H1 (cell line): ENCODE results near the gene MLYCD. TPM values are rescaled to one million over a fixed set of nuclear protein-coding genes. Genes with fewer than 3 reads are reported as not detected.

ENCODE experiments used
- CTCF ChIA-PET: fragments of 300-600 bp; sonication (Branson Sonifier 250); formaldehyde crosslinking; loops from one replicate; lab custom pipeline; 2021; ENCODE audit not compliant: partially characterized antibody; lab: Charles Lee
- POLR2A ChIA-PET: fragments of 300-600 bp; sonication (Branson Sonifier 250); formaldehyde crosslinking; loops from one replicate; lab custom pipeline; 2021; ENCODE audit warnings: inconsistent platforms; ENCODE audit not compliant: partially characterized antibody; lab: Charles Lee
- DNase-seq, 2 experiments: peaks; one replicate each; pipeline versions ENCODE4 v3.0.0 to v3.0.0-alpha.2; 2010 to 2022; ENCODE audit warnings: low spot score in 2 of 2, low read depth in 1 of 2, mixed read lengths in 1 of 2
- FAIRE-seq: peaks from 2 replicates; lab custom pipeline; 2011; peaks lifted over from hg19 to GRCh38; lab: Jason Lieb, UNC
- H2AFZ ChIP-seq: 2 replicates; pipeline ENCODE4 v1.8.1; 2012; ENCODE audit warnings: low read length, inconsistent platforms
- H2AK5ac ChIP-seq: 2 replicates; pipeline ENCODE4 v1.6.1; 2013; ENCODE audit warnings: low read depth, low read length
- H2BK120ac ChIP-seq: replicated peaks from 2 replicates; pipeline ENCODE3; 2013; ENCODE audit warnings: low read depth, low read length, inconsistent platforms
- H2BK12ac ChIP-seq: 2 replicates; pipeline ENCODE4 v1.6.1; 2013; ENCODE audit warnings: low read depth, low read length
- H2BK15ac ChIP-seq: 2 replicates; pipeline ENCODE4 v1.6.1; 2013; ENCODE audit warnings: low read length
- H2BK20ac ChIP-seq: 2 replicates; pipeline ENCODE4 v1.6.1; 2013; ENCODE audit warnings: low read length
- H2BK5ac ChIP-seq: 2 replicates; pipeline ENCODE4 v1.6.1; 2013; ENCODE audit warnings: low read depth, low read length
- H3K14ac ChIP-seq: 2 replicates; pipeline ENCODE4 v1.6.1; 2013; ENCODE audit warnings: inconsistent platforms; ENCODE audit not compliant: insufficient read length
- H3K18ac ChIP-seq: 2 replicates; pipeline ENCODE4 v1.6.1; 2013; ENCODE audit warnings: low read length; ENCODE audit errors: extremely low read depth
- H3K23ac ChIP-seq: 2 replicates; pipeline ENCODE4 v1.6.1; 2013; ENCODE audit warnings: inconsistent platforms; ENCODE audit not compliant: insufficient read length
- H3K23me2 ChIP-seq: 2 replicates; pipeline ENCODE4 v1.6.1; 2013; ENCODE audit warnings: low read depth, low read length
- H3K27ac ChIP-seq: 2 replicates; pipeline ENCODE4 v1.6.1; 2011; ENCODE audit warnings: low read depth, low read length, inconsistent platforms
- H3K27me3 ChIP-seq, 4 experiments: replicated peaks in 1 of 4; 1 replicate in 1 of 4; 2 replicates in 3 of 4; pipeline versions ENCODE4 v1.6.1 to v1.8.1; 2011 to 2013; ENCODE audit warnings: low read length in 3 of 4, mild to moderate bottlenecking in 3 of 4, inconsistent platforms in 2 of 4, mixed read lengths in 2 of 4, moderate library complexity in 1 of 4; ENCODE audit not compliant: control insufficient read depth in 3 of 4, insufficient read depth in 3 of 4; ENCODE audit errors: extremely low read depth in 1 of 4
- H3K36me3 ChIP-seq, 4 experiments: 2 replicates each; pipeline versions ENCODE4 v1.6.1 to v1.8.1; 2011 to 2013; ENCODE audit warnings: mild to moderate bottlenecking in 4 of 4, low read length in 3 of 4, moderate library complexity in 2 of 4, control low read depth in 1 of 4, inconsistent platforms in 1 of 4; ENCODE audit not compliant: insufficient read depth in 4 of 4, control insufficient read depth in 2 of 4
- H3K4ac ChIP-seq: replicated peaks from 2 replicates; pipeline ENCODE3; 2013; ENCODE audit warnings: low read length, low read depth, mixed read lengths, inconsistent platforms; ENCODE audit not compliant: insufficient read length
- H3K4me1 ChIP-seq, 4 experiments: replicated peaks in 1 of 4; 1 replicate in 1 of 4; 2 replicates in 3 of 4; pipeline versions ENCODE4 v1.6.1 to v1.8.1; 2011 to 2013; ENCODE audit warnings: low read length in 3 of 4, inconsistent platforms in 2 of 4, mixed read lengths in 1 of 4; ENCODE audit not compliant: insufficient read depth in 4 of 4, control insufficient read depth in 3 of 4
- H3K4me2 ChIP-seq, 2 experiments: 2 replicates each; pipeline versions ENCODE4 v1.6.1 to v1.8.1; 2011 to 2013; ENCODE audit warnings: low read depth in 2 of 2, low read length in 2 of 2, control low read depth in 1 of 2, inconsistent platforms in 1 of 2, mild to moderate bottlenecking in 1 of 2; ENCODE audit not compliant: insufficient read depth in 1 of 2
- H3K4me3 ChIP-seq, 4 experiments: fragments of 200-600, 300-600 bp in 1 of 4; sonication (generic), shearing (Covaris generic), sonication (Bioruptor Twin) in 1 of 4; 2 replicates each; pipeline versions ENCODE4 v1.5.1 to v1.8.1; 2011 to 2016; ENCODE audit warnings: low read length in 4 of 4, low read depth in 3 of 4, control low read depth in 2 of 4, inconsistent platforms in 2 of 4, mild to moderate bottlenecking in 2 of 4, mixed read lengths in 1 of 4, moderate library complexity in 1 of 4; ENCODE audit not compliant: insufficient read depth in 2 of 4; ENCODE audit errors: extremely low read depth in 1 of 4
- H3K56ac ChIP-seq: replicated peaks from 2 replicates; pipeline ENCODE3; 2013; ENCODE audit warnings: low read depth, mild to moderate bottlenecking, mixed read lengths, low read length, inconsistent platforms; ENCODE audit not compliant: insufficient read length
- H3K79me1 ChIP-seq: 2 replicates; pipeline ENCODE4 v1.6.1; 2013; ENCODE audit warnings: low read depth, low read length, control low read depth
- H3K79me2 ChIP-seq, 2 experiments: 2 replicates each; pipeline versions ENCODE4 v1.6.1 to v1.8.1; 2012 to 2013; ENCODE audit warnings: low read length in 2 of 2, mild to moderate bottlenecking in 2 of 2, inconsistent platforms in 1 of 2; ENCODE audit not compliant: insufficient read depth in 2 of 2, control insufficient read depth in 1 of 2
- H3K9ac ChIP-seq, 4 experiments: replicated peaks in 1 of 4; 1 replicate in 1 of 4; 2 replicates in 3 of 4; pipeline versions ENCODE4 v1.6.1 to v1.8.1; 2011 to 2013; ENCODE audit warnings: low read depth in 3 of 4, low read length in 3 of 4, control low read depth in 2 of 4, mild to moderate bottlenecking in 2 of 4, moderate library complexity in 2 of 4, inconsistent platforms in 1 of 4; ENCODE audit errors: extremely low read depth in 1 of 4
- H3K9me3 ChIP-seq, 2 experiments: 2 replicates each; pipeline versions ENCODE4 v1.6.1 to v1.8.1; 2012 to 2013; ENCODE audit warnings: mild to moderate bottlenecking in 2 of 2, moderate library complexity in 2 of 2, control low read depth in 1 of 2, inconsistent platforms in 1 of 2, low read depth in 1 of 2, low read length in 1 of 2, mixed read lengths in 1 of 2; ENCODE audit not compliant: insufficient read depth in 2 of 2
- H4K20me1 ChIP-seq, 2 experiments: replicated peaks in 1 of 2; 2 replicates each; pipeline versions ENCODE3 to v1.8.1; 2011 to 2013; ENCODE audit warnings: inconsistent platforms in 2 of 2, low read length in 2 of 2, mild to moderate bottlenecking in 1 of 2; ENCODE audit not compliant: insufficient read depth in 2 of 2, control insufficient read depth in 1 of 2
- H4K5ac ChIP-seq: 2 replicates; pipeline ENCODE4 v1.6.1; 2013; ENCODE audit warnings: low read length, low read depth, mixed read lengths, inconsistent platforms; ENCODE audit not compliant: insufficient read length
- H4K8ac ChIP-seq: 2 replicates; pipeline ENCODE4 v1.8.0; 2013; ENCODE audit warnings: mild to moderate bottlenecking, moderate library complexity, low read length, inconsistent platforms; ENCODE audit not compliant: insufficient read depth; ENCODE audit errors: extremely low read depth
- H4K91ac ChIP-seq: replicated peaks from 2 replicates; pipeline ENCODE3; 2013; ENCODE audit warnings: low read length, mixed read lengths, inconsistent platforms; ENCODE audit not compliant: insufficient read length
- ATF3 ChIP-seq: IDR thresholded peaks from 2 replicates; pipeline ENCODE4 v1.6.1; 2011; ENCODE audit warnings: low read depth, mild to moderate bottlenecking, low read length; ENCODE audit not compliant: insufficient read depth
- HDAC6 ChIP-seq: IDR thresholded peaks from one replicate; pipeline ENCODE4 v1.7.1; 2012; ENCODE audit warnings: low read depth, mild to moderate bottlenecking, inconsistent platforms, low read length, moderate library complexity
- JUND ChIP-seq: IDR thresholded peaks from 2 replicates; pipeline ENCODE4 v1.6.1; 2011; ENCODE audit warnings: mild to moderate bottlenecking, improper control_type of control experiment, low read length
- KDM5A ChIP-seq: fragments of 200-600 bp; IDR thresholded peaks from 2 replicates; pipeline ENCODE4 v1.7.1; 2012; ENCODE audit warnings: mild to moderate bottlenecking, low read length, inconsistent platforms, mixed read lengths
- PHF8 ChIP-seq: fragments of 200-600 bp; sonication (generic); conservative IDR thresholded peaks from 2 replicates; pipeline ENCODE4 v1.7.1; 2012; ENCODE audit warnings: low read depth, mild to moderate bottlenecking, inconsistent platforms, low read length, moderate library complexity
- RAD21 ChIP-seq, 2 experiments: IDR thresholded peaks in 1 of 2; conservative IDR thresholded peaks in 1 of 2; 2 replicates each; pipeline ENCODE4 v1.6.1; 2011; ENCODE audit warnings: low read depth in 2 of 2, low read length in 2 of 2, improper control_type of control experiment in 1 of 2, inconsistent platforms in 1 of 2, mild to moderate bottlenecking in 1 of 2, moderate library complexity in 1 of 2
- RBBP5 ChIP-seq: IDR thresholded peaks from 2 replicates; pipeline ENCODE4 v1.7.1; 2012; ENCODE audit warnings: low read depth, mild to moderate bottlenecking, inconsistent platforms, low read length, moderate library complexity, borderline replicate concordance
- SP4 ChIP-seq: IDR thresholded peaks from 2 replicates; pipeline ENCODE4 v1.6.1; 2012; ENCODE audit warnings: low read length, inconsistent platforms
- SUZ12 ChIP-seq: fragments of 200-600 bp; sonication (generic); IDR thresholded peaks from 2 replicates; pipeline ENCODE4 v1.6.1; 2012; ENCODE audit warnings: mild to moderate bottlenecking, inconsistent platforms, low read length, moderate library complexity, mixed read lengths
- TCF12 ChIP-seq: IDR thresholded peaks from 2 replicates; pipeline ENCODE4 v1.6.1; 2011; ENCODE audit warnings: low read depth, mild to moderate bottlenecking, low read length
- TEAD4 ChIP-seq: IDR thresholded peaks from 2 replicates; pipeline ENCODE4 v1.6.1; 2012; ENCODE audit warnings: low read depth, low read length, inconsistent platforms, mixed read lengths
- WGBS, 2 experiments: shearing (Covaris generic) in 1 of 2; methylation state at CpG; one replicate each; pipeline versions ENCODE4 v1.1.6 to v1.1.7; 2013 to 2015; ENCODE audit warnings: low lambda C conversion rate in 2 of 2, mixed read lengths in 2 of 2, inconsistent platforms in 1 of 2, low coverage in 1 of 2, missing lambda C conversion rate in 1 of 2; ENCODE audit not compliant: insufficient replicate concordance in 2 of 2, insufficient coverage in 1 of 2, insufficient read length in 1 of 2; ENCODE audit errors: extremely low coverage in 1 of 2, missing lambda C conversion rate in 1 of 2; 5-methylcytosine and 5-hydroxymethylcytosine counted together
- polyA plus RNA-seq, 7 experiments: library from polyadenylated mRNA; depleted of rRNA in 3 of 7; stranded (reverse) in 5 of 7; unstranded in 2 of 7; fragments of >200 nt in 5 of 7; fragments of 200-250 nt in 2 of 7; gene quantifications; 1 replicate in 5 of 7; 2 replicates in 1 of 7; 4 replicates in 1 of 7; pipeline versions ENCODE4 v1.2.1 to v1.2.3, GENCODE V29; 2011 to 2013; ENCODE audit warnings: missing spikeins in 2 of 7, mixed read lengths in 2 of 7
- total RNA-seq: library from RNA; stranded (reverse); fragmentation: NEBNext Ultra II Directional; extraction: Animal tissue kit (Norgen Biotek cat#: 25700); gene quantifications from 2 replicates; pipeline ENCODE4 v1.2.1, GENCODE V29; 2021

Gene MLYCD
- total and polyA plus RNA-seq, 2 of the 8 experiments (the other 6 are each of a cell fraction or from before 2014, with no cell fraction given), result 3.7 to 7.0 TPM

GRCh38 chr16:83923581-83924365, 24.9 kb downstream of the MLYCD start:
- Histone ChIP-seq H2BK120ac (no peak overlapping the region), H3K79me1 (no peaks in the 10 kb centered on the region), H3K4me1 (peaks cover 0 to 6% (median 3%) of the 10 kb centered on the region in 4 experiments; a peak in 4 of 7 replicates), H2BK5ac (no peak overlapping the region), H2BK20ac (no peak overlapping the region), H3K9ac (no peak overlapping the region; a peak in 1 of 7 replicates), H3K79me2 (no peaks in the 10 kb centered on the region), H2AFZ (no peak overlapping the region), H3K27me3 (0 out of 7 replicates have a peak, but pooled peaks cover 0 to 6% (median 0%) of the 10 kb centered on the region in 4 experiments), H3K9me3 (peaks cover 0 to 3% of the 10 kb centered on the region in 2 experiments; a peak in 1 of 4 replicates), H3K56ac (no peak overlapping the region), H3K14ac (no peak overlapping the region), H3K36me3 (peaks cover 2 to 13% (median 11%) of the 10 kb centered on the region in 4 experiments; a peak in 7 of 8 replicates), H3K4me2 (no peak overlapping the region), H4K5ac (no peak overlapping the region), H3K4ac (no peak overlapping the region), H3K18ac (no peak overlapping the region), H2AK5ac (no peak overlapping the region), H4K20me1 (peaks cover 0 to 4% of the 10 kb centered on the region in 2 experiments), H2BK15ac (no peak overlapping the region), H3K23ac (no peak overlapping the region), H3K23me2 (peaks cover 8% of the 10 kb centered on the region), H3K4me3 (no peak overlapping the region), H4K91ac (no peak overlapping the region), H4K8ac (no peak overlapping the region), H3K27ac (no peak overlapping the region), H2BK12ac (no peak overlapping the region)
- FAIRE-seq (no peak), DNase-seq (no peak)
- ChIA-PET POLR2A (interaction anchor here (1.5 to 2.7 kb wide), 2 partner anchors 12 to 38 kb away, joined by 3 to 12 read pairs; no protein-coding TSS in a partner anchor), CTCF (interaction anchor here (1.0 to 2.0 kb wide), 5 partner anchors 11 to 97 kb away, joined by 3 to 7 read pairs (median 4); no protein-coding TSS in a partner anchor)
- 91% methylated on average over 24 of the region's 31 CpGs; no CpG with 5 or more reads in 1 of the 2 experiments for WGBS, 2 experiments
- TF ChIP-seq TEAD4 (no peak), SUZ12 (no peak), RBBP5 (no peak), SP4 (no peak), PHF8 (no peak), KDM5A (no peak), TCF12 (no peak), ATF3 (no peak), JUND (no peak), HDAC6 (no peak), RAD21 (IDR thresholded peaks at IDR 0.05 in 1 of 2, conservative IDR thresholded peaks at IDR 0.05 in 1 of 2; ENCODE audit: low read depth in 2 of 2, low read length in 2 of 2) (no peak)
